Glutamatergic neuron (in vitro differentiated cells): ENCODE data around the gene LAIR1. TPM values are rescaled to one million over a fixed set of nuclear protein-coding genes. Genes with fewer than 3 reads are reported as not detected.

Source experiments
- DNase-seq: peaks from one replicate; pipeline ENCODE4 v3.0.0; 2022
- H3K27ac Mint-ChIP-seq: one replicate; pipeline ENCODE4 v1.8.0; 2020; ENCODE audit warnings: mild to moderate bottlenecking, mixed read lengths, inconsistent platforms; ENCODE audit not compliant: unreplicated experiment
- H3K27me3 Mint-ChIP-seq: one replicate; pipeline ENCODE4 v1.8.0; 2020; ENCODE audit warnings: mild to moderate bottlenecking, moderate library complexity, mixed read lengths, inconsistent platforms; ENCODE audit not compliant: unreplicated experiment
- H3K36me3 Mint-ChIP-seq: one replicate; pipeline ENCODE4 v1.8.0; 2020; ENCODE audit warnings: mild to moderate bottlenecking, mixed read lengths, inconsistent platforms; ENCODE audit not compliant: unreplicated experiment
- H3K4me1 Mint-ChIP-seq: one replicate; pipeline ENCODE4 v1.8.0; 2020; ENCODE audit warnings: mild to moderate bottlenecking, low read depth, mixed read lengths, inconsistent platforms; ENCODE audit not compliant: unreplicated experiment
- H3K4me3 Mint-ChIP-seq: one replicate; pipeline ENCODE4 v1.8.0; 2020; ENCODE audit warnings: mild to moderate bottlenecking, mixed read lengths, inconsistent platforms; ENCODE audit not compliant: unreplicated experiment
- H3K9me3 Mint-ChIP-seq: one replicate; pipeline ENCODE4 v1.8.0; 2020; ENCODE audit warnings: mild to moderate bottlenecking, moderate library complexity, mixed read lengths, inconsistent platforms; ENCODE audit not compliant: unreplicated experiment
- CTCF ChIP-seq: fragments of 200-600 bp; sonication (generic); IDR thresholded peaks from one replicate; pipeline ENCODE4 v1.5.0; 2021; ENCODE audit not compliant: partially characterized antibody, unreplicated experiment
- total RNA-seq: library from RNA; stranded (reverse); fragmentation: NEBNext Ultra II Directional; extraction: Animal tissue kit (Norgen Biotek cat#: 25700); gene quantifications from one replicate; pipeline ENCODE4 v1.2.1, GENCODE V29; 2021; ENCODE audit not compliant: unreplicated experiment

The LAIR1 gene
- total RNA-seq, 1 donor from 2014 or later = not detected

GRCh38 chr19:54352041-54352440, 12.7 kb downstream of the LAIR1 start:
- peaks cover 9% of the 10 kb centered on the region for H3K36me3 Mint-ChIP-seq
- H3K9me3 Mint-ChIP-seq = peaks cover 8% of the 10 kb centered on the region
- peak overlapping the region; percentile 67 for H3K27ac Mint-ChIP-seq
- DNase-seq = peak; percentile 77
- H3K4me1 Mint-ChIP-seq = peaks cover 24% of the 10 kb centered on the region
- peaks cover 11% of the 10 kb centered on the region for H3K27me3 Mint-ChIP-seq
- peak overlapping the region; percentile 34 for H3K4me3 Mint-ChIP-seq
- TF ChIP-seq CTCF = peak; percentile 9

- Mint-ChIP-seq H3K9me3 (peaks cover 8% of the 10 kb centered on the region), H3K4me1 (peaks cover 24% of the 10 kb centered on the region), H3K27ac (peak overlapping the region; percentile 62), H3K4me3 (no peak overlapping the region), H3K36me3 (peaks cover 9% of the 10 kb centered on the region), H3K27me3 (peaks cover 11% of the 10 kb centered on the region)
- DNase-seq = no peak
- TF ChIP-seq CTCF = no peak
Measured at GRCh38 chr19:54351474-54351873, 13.3 kb downstream of the LAIR1 start.

- H3K36me3 Mint-ChIP-seq = peaks cover 9% of the 10 kb centered on the region
- no peak for TF ChIP-seq CTCF
- no peaks in the 10 kb centered on the region for H3K9me3 Mint-ChIP-seq
- H3K4me3 Mint-ChIP-seq = no peak overlapping the region
- no peak overlapping the region for H3K27ac Mint-ChIP-seq
- peaks cover 7% of the 10 kb centered on the region for H3K27me3 Mint-ChIP-seq
- no peak for DNase-seq
- H3K4me1 Mint-ChIP-seq = peaks cover 8% of the 10 kb centered on the region
Measured at GRCh38 chr19:54345938-54346386, 18.8 kb downstream of the LAIR1 start.

GRCh38 chr19:54343868-54344267, 20.9 kb downstream of the LAIR1 start:
- Mint-ChIP-seq H3K36me3 (peaks cover 6% of the 10 kb centered on the region), H3K27ac (no peak overlapping the region), H3K9me3 (no peaks in the 10 kb centered on the region)

GRCh38 chr19:54341295-54341694, 23.4 kb downstream of the LAIR1 start:
- H3K4me3 Mint-ChIP-seq = no peak overlapping the region
- H3K27ac Mint-ChIP-seq = no peak overlapping the region
- H3K36me3 Mint-ChIP-seq = no peaks in the 10 kb centered on the region
- peaks cover 9% of the 10 kb centered on the region for H3K4me1 Mint-ChIP-seq
- H3K9me3 Mint-ChIP-seq = no peaks in the 10 kb centered on the region
- DNase-seq = no peak
- H3K27me3 Mint-ChIP-seq = peaks cover 1% of the 10 kb centered on the region
- TF ChIP-seq CTCF = no peak

More at GRCh38 chr19:54343868-54344267, 20.9 kb downstream of the LAIR1 start:
- Mint-ChIP-seq H3K4me1 (peaks cover 5% of the 10 kb centered on the region), H3K4me3 (no peak overlapping the region), H3K27me3 (peaks cover 5% of the 10 kb centered on the region)
- DNase-seq = no peak
- TF ChIP-seq CTCF = no peak
